ENCODE results near the gene CASK. TPM values are rescaled to one million over a fixed set of nuclear protein-coding genes. Genes with fewer than 3 reads are reported as not detected.
A peak's percentile ranks its signal among the peaks of the same experiment; 100 is the strongest.

Gene CASK
- total and polyA plus RNA-seq, 9 of the 15 experiments (the other 6 are each of a cell fraction or from before 2014, with no cell fraction given), result 1.3 to 7.4 (median 5.2) TPM

DNA sequence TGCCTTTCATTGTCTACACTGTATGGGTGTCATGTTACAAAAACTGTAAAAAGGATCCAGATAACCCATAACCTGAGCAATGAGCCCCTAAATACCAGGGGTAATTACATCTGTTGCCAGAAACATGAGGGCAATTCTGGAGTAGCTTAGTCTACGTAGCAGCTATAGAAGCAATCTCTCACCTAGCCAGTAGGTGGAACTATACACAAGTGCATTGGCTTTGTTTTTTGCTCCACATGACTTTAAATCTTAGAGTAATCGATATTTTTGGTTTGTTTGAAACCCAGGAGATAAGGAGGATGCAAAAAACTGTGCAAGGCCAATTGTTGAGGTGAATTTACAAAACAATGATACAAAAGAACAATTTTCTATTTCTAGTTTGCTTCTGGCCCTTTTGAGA, 141.9 kb downstream of the CASK start:
- Histone ChIP-seq H3K9me1 (ENCODE audit: control insufficient read depth, insufficient read depth, low read length) (no peaks in the 10 kb centered on the region), H3K4me2 (ENCODE audit: insufficient read depth, low read length) (no peak overlapping the region), H3K4me3 (no peak overlapping the region), H3K4me1 (replicated peaks in 1 of 2; ENCODE audit: control insufficient read depth in 2 of 2, insufficient read depth in 2 of 2, low read length in 2 of 2) (no peaks in the 10 kb centered on the region), H3K9me3 (replicated peaks; ENCODE audit: control insufficient read depth, insufficient read depth, low read depth, low read length) (no peaks in the 10 kb centered on the region), H3K27me3 (ENCODE audit: control insufficient read depth in 2 of 2, insufficient read depth in 2 of 2, low read length in 2 of 2) (no peaks in the 10 kb centered on the region), H3K27ac (ENCODE audit: extremely low read depth, low read depth, low read length) (no peak overlapping the region), H4K20me1 (replicated peaks; ENCODE audit: control insufficient read depth, insufficient read depth, low read length) (no peaks in the 10 kb centered on the region), H3K79me2 (ENCODE audit: control insufficient read depth, insufficient read depth, low read length) (no peaks in the 10 kb centered on the region), H3K36me3 (ENCODE audit: control insufficient read depth, insufficient read depth, low read length) (no peaks in the 10 kb centered on the region), H3K9ac (ENCODE audit: insufficient read depth in 1 of 2, low read depth in 2 of 2, low read length in 2 of 2) (no peak overlapping the region), H2AFZ (ENCODE audit: low read depth, low read length) (no peak overlapping the region)
- BruUV-seq (replicated peaks), result no TSS peak
- ATAC-seq, result peak; percentile 74
- FAIRE-seq, result peak; percentile 76
- intact Hi-C loops (cut with micrococcal nuclease), result loop anchor here (2.0 to 10.0 kb wide), 2 partner anchors 1777 to 1973 kb away; no protein-coding TSS in a partner anchor
- peak; percentile 15 to 34 (median 28) for DNase-seq (ENCODE audit: extremely low read depth in 1 of 4, low spot score in 3 of 4)
- ChIA-PET POLR2A (interaction anchor here (0.6 kb wide), 1 partner anchor 418 kb away, joined by 3 read pairs; no protein-coding TSS in a partner anchor), CTCF (ENCODE audit: low intra/inter-chr PET ratio) (no interaction called here)
- WGBS (ENCODE audit: insufficient coverage, low coverage, missing lambda C conversion rate), result 0% methylated on average over 2 of the region's 2 CpGs
- in situ Hi-C loops (cut with MboI), result loop anchor here (10.0 to 25.0 kb wide), 2 partner anchors 1781 to 1973 kb away; no protein-coding TSS in a partner anchor
- no peak for TF ChIP-seq ZNF282 (CRISPR knock-in tag; IDR thresholded peaks at IDR 0.05)
- TF ChIP-seq HNRNPUL1 (IDR thresholded peaks at IDR 0.05; ENCODE audit: low read length), result no peak
- TF ChIP-seq ZNF140 (CRISPR knock-in tag; IDR thresholded peaks at IDR 0.05), result no peak
- TF ChIP-seq, protein P1, sequence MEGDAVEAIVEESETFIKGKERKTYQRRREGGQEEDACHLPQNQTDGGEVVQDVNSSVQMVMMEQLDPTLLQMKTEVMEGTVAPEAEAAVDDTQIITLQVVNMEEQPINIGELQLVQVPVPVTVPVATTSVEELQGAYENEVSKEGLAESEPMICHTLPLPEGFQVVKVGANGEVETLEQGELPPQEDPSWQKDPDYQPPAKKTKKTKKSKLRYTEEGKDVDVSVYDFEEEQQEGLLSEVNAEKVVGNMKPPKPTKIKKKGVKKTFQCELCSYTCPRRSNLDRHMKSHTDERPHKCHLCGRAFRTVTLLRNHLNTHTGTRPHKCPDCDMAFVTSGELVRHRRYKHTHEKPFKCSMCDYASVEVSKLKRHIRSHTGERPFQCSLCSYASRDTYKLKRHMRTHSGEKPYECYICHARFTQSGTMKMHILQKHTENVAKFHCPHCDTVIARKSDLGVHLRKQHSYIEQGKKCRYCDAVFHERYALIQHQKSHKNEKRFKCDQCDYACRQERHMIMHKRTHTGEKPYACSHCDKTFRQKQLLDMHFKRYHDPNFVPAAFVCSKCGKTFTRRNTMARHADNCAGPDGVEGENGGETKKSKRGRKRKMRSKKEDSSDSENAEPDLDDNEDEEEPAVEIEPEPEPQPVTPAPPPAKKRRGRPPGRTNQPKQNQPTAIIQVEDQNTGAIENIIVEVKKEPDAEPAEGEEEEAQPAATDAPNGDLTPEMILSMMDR (IDR thresholded peaks at IDR 0.05 in 2 of 3, conservative IDR thresholded peaks at IDR 0.05 in 1 of 3; ENCODE audit: insufficient read depth in 2 of 3, low read depth in 1 of 3, low read length in 3 of 3), result peak; percentile 24 to 59 (median 57); a peak in 4 of 6 replicates
- TF ChIP-seq ESRRA (IDR thresholded peaks at IDR 0.05; ENCODE audit: borderline replicate concordance, low read depth), result no peak
- no peak for TF ChIP-seq FOXP1 (CRISPR knock-in tag; IDR thresholded peaks at IDR 0.05)
- peak; percentile 56 to 79 for TF ChIP-seq RAD21 (CRISPR knock-in tag; conservative IDR thresholded peaks at IDR 0.05 in 1 of 2, IDR thresholded peaks at IDR 0.05 in 1 of 2)
- 0 out of 2 replicates have a peak, but pooled peaks have one; percentile 7 for TF ChIP-seq CREM (IDR thresholded peaks at IDR 0.05; ENCODE audit: low read depth)
- TF ChIP-seq NFRKB (IDR thresholded peaks at IDR 0.05; ENCODE audit: low read depth), result no peak
- no peak for TF ChIP-seq ZNF445 (CRISPR knock-in tag; IDR thresholded peaks at IDR 0.05; ENCODE audit: low read depth)
- no peak for TF ChIP-seq ZNF197 (CRISPR knock-in tag; IDR thresholded peaks at IDR 0.05; ENCODE audit: low read depth)
- TF ChIP-seq ZFPM2 (CRISPR knock-in tag; IDR thresholded peaks at IDR 0.05), result no peak
- TF ChIP-seq, protein P2, sequence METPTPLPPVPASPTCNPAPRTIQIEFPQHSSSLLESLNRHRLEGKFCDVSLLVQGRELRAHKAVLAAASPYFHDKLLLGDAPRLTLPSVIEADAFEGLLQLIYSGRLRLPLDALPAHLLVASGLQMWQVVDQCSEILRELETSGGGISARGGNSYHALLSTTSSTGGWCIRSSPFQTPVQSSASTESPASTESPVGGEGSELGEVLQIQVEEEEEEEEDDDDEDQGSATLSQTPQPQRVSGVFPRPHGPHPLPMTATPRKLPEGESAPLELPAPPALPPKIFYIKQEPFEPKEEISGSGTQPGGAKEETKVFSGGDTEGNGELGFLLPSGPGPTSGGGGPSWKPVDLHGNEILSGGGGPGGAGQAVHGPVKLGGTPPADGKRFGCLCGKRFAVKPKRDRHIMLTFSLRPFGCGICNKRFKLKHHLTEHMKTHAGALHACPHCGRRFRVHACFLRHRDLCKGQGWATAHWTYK (CRISPR knock-in tag; IDR thresholded peaks at IDR 0.05), result no peak
- TF ChIP-seq, protein P3, sequence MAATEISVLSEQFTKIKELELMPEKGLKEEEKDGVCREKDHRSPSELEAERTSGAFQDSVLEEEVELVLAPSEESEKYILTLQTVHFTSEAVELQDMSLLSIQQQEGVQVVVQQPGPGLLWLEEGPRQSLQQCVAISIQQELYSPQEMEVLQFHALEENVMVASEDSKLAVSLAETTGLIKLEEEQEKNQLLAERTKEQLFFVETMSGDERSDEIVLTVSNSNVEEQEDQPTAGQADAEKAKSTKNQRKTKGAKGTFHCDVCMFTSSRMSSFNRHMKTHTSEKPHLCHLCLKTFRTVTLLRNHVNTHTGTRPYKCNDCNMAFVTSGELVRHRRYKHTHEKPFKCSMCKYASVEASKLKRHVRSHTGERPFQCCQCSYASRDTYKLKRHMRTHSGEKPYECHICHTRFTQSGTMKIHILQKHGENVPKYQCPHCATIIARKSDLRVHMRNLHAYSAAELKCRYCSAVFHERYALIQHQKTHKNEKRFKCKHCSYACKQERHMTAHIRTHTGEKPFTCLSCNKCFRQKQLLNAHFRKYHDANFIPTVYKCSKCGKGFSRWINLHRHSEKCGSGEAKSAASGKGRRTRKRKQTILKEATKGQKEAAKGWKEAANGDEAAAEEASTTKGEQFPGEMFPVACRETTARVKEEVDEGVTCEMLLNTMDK (IDR thresholded peaks at IDR 0.05; ENCODE audit: borderline replicate concordance, insufficient read depth, low read depth, low read length, poor library complexity, severe bottlenecking), result no peak
- TF ChIP-seq RBM15 (IDR thresholded peaks at IDR 0.05; ENCODE audit: insufficient read depth, low read length), result no peak
- TF ChIP-seq, protein P4, sequence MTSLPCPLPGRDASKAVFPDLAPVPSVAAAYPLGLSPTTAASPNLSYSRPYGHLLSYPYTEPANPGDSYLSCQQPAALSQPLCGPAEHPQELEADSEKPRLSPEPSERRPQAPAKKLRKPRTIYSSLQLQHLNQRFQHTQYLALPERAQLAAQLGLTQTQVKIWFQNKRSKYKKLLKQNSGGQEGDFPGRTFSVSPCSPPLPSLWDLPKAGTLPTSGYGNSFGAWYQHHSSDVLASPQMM (CRISPR knock-in tag; IDR thresholded peaks at IDR 0.05), result no peak
- no peak for TF ChIP-seq LARP7 (IDR thresholded peaks at IDR 0.05)
- no peak for TF ChIP-seq FUS (optimal IDR thresholded peaks at IDR 0.05; ENCODE audit: low read depth, low read length)
